SH-SY5Y (cell line): ENCODE data around the gene GRM8.

Source experiments
- GATA2 ChIP-seq: IDR thresholded peaks from 2 replicates; pipeline ENCODE4 v1.6.1; 2011; ENCODE audit warnings: mild to moderate bottlenecking, low read depth, low read length
- GATA3 ChIP-seq: IDR thresholded peaks from 2 replicates; pipeline ENCODE4 v1.6.1; 2011; ENCODE audit warnings: low read depth, mild to moderate bottlenecking, low read length, moderate library complexity

DNA sequence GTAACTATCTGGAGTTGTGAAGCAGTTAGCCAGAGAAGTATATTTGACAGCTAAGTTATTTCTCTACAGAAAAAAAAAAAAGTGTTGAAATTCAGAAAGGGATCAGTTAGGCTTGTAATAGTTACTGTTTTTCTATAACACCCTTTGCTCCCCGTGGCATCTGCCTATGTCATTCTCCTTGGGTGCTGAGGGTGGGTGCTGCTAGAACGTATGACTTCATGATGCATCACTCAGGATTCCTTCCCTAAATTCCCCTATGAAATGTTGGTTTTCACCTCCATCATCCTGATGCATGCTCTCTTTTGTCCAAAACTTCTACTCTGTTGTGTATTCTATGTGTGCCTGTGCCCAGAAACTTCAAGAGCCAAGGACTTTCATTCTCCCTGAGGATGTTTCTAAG, 536.4 kb downstream of the GRM8 start:
- TF ChIP-seq GATA3 (no peak), GATA2 (no peak)
